ENCODE measurements around the gene MPDU1.
A peak's percentile ranks its signal among the peaks of the same experiment; 100 is the strongest.
"Not testable (repeated sequence)": the region's sequence is repeated elsewhere in the genome, so short reads cannot be mapped to it uniquely, and the experiment has no call there.

Gene MPDU1

DNA sequence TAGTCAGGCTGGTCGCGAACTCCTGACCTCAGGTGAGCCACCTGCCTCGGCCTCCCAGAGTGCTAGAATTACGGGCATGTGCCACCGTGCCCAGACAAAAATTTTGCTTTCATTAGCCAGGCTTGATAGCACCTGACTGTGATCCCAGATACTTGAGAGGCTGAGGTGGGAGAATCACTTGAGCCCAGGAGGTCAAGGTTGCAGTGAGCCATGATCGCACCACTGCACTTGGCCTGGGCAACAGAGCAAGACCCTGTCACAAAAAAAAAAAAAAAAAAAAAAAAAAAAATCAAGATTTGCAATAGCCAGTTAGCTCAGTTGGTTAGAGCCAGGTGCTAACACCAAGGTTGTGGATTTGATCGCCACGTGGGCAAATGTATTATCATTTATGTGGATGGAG lies 37.2 kb downstream of the MPDU1 start:
- DNase-seq: no peak

DNA sequence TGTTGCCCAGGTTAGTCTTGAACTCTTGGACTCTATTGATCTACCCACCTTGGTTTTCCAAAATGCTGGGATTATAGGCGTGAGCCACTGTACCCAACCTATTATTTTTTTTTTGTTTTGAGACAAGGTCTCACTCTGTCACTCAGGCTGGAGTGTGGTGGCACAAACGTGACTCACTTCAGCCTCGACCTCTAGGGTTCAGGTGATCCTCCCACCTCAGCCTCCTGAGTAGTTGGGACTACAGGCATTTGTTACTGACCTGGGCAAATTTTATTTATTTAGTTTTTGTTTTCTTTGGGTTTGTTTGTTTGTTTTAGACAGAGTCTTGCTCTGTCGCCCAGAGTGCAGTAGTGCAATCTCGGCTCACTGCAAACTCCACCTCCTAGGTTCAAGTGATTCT lies 40.0 kb downstream of the MPDU1 start:
- DNase-seq: no peak

DNA sequence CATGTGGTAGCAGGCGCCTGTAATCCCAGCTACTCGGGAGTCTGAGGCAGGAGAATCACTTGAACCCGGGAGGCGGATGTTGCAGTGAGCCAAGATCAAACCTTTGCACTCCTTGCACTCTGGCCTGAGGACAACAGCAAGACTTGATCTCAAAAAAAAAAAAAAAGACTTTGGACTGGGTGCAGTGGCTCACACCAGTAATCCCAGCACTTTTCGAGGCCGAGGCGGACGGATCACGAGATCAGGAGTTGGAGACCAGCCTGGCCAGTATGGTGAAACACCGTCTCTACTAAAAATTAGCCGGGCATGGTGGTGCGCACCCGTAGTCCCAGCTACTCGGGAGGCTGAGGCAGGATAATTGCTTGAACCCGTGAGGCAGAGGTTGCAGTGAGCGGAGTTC lies 42.1 kb downstream of the MPDU1 start:
- DNase-seq: not testable (repeated sequence)

DNA sequence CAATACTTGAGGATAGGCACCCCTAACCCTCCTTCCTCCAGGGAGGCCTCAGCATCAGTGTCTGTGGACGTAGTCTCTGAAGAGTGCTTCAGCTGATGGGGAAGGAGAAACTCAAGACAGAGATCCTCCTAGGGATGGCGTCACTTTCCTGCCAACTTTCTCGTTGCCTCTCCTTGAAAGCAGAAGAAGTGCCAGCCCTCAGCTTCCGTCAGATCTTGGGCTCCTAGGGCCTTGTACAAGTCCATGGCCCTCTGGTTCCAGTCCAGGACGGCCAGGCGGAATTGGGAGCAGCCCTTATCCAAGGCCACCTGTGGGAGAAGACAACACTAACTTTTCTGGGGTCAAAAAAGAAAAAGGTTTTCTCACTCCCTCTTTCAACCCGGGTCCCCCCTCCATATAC lies 42.7 kb downstream of the MPDU1 start:
- no peak for DNase-seq

DNA sequence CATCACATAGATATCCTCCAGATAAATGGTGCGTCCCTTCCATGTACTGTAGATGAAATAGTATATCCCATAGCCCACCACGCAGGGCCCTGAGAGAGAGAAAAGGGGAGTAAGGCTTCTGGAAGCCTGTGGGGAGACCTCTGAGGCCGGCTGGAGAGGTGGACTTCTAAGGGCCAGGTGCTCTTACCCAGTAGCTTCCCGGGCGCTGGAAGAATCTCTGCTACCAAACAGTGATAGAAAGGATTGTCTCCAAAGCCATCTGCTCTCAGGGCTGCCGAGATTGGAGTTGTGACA lies 43.3 kb downstream of the MPDU1 start:
- no peak for DNase-seq

DNA sequence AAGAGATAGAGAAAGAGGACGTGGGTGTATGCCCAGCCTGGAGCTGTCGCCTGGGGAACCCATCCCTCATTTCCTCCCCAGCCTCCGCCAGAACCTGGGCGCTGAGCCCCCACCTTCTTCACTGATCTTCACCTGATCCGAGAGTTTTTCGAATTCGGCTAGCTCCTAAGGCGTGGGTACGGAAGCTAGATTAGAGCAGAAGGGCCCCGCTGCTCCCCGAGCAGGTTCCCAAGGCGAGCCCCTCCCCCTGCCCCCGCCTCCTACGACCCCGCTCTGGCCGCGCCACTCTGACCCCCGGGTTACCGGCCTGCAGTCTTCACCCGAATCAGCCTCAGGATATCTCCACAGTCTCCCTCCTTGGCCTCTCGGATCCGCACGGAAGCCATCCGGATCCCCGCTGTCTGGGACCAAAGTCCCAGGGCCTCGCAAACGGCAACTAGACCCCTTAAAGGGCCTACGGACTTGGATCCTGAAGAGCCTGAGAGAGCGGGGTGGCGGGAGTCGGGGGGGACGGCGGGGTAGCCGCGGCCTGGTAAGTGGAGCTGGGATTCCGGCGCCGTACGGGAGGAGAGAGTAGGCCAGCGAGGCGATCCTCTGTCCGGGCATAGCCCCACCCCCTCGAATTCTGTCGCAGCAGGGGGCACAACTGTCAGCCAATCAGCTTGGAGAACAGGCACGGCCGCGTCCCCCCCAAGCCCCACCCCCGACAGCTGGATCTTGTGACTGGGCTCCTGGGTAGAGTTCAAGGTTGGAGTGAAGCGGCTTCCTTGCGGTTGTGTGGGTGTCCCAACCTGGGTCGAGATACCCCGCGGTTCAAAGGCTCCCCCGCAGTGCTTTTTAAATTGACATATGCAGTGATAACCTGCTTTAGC lies 43.8 kb downstream of the MPDU1 start, which contains the start of gene SAT2:
SAT2 (minus strand) TSS at position 572 of the 872 bp plus-strand sequence; CDS start at position 386, 186 bp downstream.
- peak; percentile 77 for DNase-seq

DNA sequence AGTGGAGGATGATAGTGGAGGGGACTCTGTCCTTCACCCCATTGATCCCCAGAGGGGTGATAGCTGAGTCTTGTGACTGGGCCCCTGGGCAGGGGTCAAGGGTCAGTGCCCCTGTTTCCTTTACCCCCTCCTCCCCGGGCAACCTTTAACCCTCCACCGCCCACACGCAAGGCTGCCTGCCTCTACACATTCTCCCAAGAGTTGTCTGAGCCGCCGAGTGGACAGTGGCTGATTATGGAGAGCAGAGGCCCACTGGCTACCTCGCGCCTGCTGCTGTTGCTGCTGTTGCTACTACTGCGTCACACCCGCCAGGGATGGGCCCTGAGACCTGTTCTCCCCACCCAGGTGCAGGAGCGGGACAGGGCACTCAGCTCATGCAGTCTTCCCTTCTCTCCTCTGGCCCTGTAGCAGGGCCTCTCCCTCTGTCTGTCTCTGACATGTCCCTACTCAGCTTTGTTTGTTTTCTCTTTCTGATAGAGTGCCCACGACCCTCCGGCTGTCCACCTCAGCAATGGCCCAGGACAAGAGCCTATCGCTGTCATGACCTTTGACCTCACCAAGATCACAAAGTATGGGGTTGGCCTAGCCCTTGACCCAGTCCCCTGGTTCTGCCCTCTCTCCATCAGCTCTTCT lies 46.4 kb downstream of the MPDU1 start, which contains the start of gene SHBG:
SHBG (plus strand) TSS at position 197 of the 633 bp plus-strand sequence; CDS start at position 235, 38 bp downstream.
- DNase-seq: no peak

DNA sequence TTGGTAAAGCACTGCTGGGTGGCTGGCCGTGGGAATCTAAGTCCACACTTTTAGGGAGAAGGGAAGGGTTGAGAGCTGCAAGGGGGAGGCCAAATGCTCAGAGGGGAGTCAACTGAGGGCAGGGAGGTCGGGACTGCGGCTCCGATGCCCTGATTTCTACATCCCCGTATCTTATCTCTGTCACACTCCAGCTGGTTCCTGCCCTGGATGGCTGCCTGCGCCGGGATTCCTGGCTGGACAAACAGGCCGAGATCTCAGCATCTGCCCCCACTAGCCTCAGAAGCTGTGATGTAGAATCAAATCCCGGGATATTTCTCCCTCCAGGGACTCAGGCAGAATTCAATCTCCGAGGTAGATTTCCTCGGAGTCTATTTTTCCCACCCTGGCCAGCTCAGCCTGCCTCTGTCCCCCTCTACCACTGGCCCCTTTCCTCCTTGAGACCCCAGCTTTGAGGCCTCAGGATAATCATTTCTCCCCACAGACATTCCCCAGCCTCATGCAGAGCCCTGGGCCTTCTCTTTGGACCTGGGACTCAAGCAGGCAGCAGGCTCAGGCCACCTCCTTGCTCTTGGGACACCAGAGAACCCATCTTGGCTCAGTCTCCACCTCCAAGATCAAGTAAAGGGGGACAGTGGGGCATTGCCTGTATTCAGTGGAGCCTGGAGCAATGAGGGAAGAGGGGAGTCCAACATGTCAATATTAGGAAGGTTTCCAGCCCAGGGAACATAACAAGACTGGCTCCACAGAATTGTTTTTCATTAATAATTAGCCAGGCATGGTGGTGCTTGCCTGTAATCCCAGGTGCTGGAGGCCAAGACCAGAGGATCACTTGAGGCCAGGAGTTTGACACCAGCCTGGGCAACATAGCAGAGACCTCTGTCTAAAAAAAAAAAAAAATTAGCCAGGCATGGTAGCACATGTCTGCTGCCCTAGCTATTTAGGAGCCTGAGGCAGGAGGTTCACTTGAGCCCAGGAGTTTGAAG lies 48.0 kb downstream of the MPDU1 start:
- DNase-seq: no peak

DNA sequence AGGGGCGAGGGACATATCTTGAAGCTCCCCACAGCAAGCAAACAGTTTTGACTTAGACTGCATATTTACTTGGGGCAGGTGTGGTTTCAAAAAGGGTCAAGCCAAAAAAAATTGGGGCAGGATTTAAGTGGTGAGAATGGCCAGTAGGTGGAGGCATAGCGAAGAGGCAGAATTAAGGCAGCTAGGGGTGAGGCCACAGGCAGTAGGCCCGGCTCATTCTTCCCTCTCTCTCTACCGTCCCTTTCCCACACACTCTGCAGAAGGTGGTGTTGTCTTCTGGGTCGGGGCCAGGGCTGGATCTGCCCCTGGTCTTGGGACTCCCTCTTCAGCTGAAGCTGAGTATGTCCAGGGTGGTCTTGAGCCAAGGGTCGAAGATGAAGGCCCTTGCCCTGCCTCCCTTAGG lies 48.8 kb downstream of the MPDU1 start:
- no peak for DNase-seq

DNA sequence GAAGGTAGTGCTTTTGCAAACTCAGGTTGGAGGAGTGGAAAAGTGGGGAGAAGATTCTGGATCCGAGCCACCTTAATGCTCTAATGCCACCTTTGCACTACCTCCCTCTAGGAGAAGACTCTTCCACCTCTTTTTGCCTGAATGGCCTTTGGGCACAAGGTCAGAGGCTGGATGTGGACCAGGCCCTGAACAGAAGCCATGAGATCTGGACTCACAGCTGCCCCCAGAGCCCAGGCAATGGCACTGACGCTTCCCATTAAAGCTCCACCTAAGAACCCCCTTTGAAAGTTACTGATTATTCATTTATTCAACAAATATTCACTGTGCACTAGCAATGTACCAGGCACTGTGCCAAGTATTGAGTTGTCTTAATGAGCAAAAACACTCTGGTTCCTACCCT lies 49.4 kb downstream of the MPDU1 start:
- no peak for DNase-seq

DNA sequence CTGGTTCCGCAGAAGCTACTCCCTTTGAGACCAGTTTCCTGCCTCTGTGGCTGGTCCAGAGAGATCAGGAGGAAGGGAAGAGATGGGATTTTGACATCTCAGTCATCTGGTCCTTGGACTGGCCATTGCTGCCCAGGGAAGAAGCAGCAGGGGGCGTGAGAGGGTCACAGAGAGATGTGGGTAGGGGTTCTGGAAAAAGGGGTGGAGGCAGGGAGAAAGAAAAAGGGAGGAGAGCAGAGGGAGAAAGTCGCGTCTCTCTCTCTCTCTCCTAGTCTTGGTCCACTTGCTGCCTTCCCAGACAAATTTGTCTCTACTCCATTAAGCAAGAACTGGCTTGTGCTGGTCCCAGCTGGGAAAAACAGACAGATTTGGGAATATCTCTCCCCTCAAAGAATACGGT lies 50.7 kb downstream of the MPDU1 start:
- DNase-seq: no peak

DNA sequence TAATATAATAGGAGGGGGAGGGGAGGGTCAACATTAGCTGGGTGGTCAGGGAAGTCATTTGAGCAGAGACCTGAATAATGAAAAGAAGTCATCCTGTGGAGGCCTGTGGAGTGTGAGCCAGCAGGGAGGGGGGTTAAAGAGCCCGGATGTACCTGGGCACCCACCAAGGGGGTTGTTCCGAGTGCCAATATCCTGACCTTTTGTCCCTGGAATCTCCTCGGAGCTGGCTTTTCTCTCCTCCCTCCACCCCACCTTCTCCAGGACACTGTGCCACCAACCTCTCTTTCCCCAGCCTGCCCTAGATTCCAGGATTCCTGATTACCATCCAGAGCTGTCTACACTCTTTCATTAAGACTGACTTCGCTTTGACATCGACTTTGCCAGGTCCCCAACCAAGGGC lies 52.5 kb downstream of the MPDU1 start:
- DNase-seq: no peak
